ENCODE results near the gene ILK. TPM values are rescaled to one million over a fixed set of nuclear protein-coding genes. Genes with fewer than 3 reads are reported as not detected.

Gene ILK
- total RNA-seq, 1 donor from 2014 or later = 192 TPM

DNA sequence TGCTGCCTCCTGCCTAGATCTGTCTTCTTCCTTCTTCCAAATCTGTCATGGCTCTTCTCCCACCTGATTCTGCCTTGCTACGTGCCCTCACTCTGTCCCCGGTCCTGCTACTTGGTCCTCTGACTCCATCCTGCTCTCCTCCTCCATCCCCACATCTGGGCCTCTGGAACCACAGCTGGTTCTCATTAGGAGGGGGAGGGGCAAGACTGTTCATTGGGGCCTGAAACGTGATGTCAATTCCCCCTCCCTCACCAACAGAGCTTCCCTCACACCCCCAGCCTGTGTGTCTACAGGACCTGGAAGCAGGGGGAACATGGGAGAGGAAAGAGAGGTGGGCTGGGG, 43.0 kb downstream of the ILK start:
- H3K36me3 ChIP-seq = no peaks in the 10 kb centered on the region
- DNase-seq = peak; percentile 54
- intact Hi-C loops (cut with micrococcal nuclease) = no loop called here
- no peaks in the 10 kb centered on the region for H3K27me3 ChIP-seq (ENCODE audit: low read depth)
- peak overlapping the region; percentile 89 for H3K27ac ChIP-seq (replicated peaks)
- no peaks in the 10 kb centered on the region for H3K9me3 ChIP-seq (replicated peaks)
- TF ChIP-seq, protein P1, sequence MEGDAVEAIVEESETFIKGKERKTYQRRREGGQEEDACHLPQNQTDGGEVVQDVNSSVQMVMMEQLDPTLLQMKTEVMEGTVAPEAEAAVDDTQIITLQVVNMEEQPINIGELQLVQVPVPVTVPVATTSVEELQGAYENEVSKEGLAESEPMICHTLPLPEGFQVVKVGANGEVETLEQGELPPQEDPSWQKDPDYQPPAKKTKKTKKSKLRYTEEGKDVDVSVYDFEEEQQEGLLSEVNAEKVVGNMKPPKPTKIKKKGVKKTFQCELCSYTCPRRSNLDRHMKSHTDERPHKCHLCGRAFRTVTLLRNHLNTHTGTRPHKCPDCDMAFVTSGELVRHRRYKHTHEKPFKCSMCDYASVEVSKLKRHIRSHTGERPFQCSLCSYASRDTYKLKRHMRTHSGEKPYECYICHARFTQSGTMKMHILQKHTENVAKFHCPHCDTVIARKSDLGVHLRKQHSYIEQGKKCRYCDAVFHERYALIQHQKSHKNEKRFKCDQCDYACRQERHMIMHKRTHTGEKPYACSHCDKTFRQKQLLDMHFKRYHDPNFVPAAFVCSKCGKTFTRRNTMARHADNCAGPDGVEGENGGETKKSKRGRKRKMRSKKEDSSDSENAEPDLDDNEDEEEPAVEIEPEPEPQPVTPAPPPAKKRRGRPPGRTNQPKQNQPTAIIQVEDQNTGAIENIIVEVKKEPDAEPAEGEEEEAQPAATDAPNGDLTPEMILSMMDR (IDR thresholded peaks at IDR 0.05; ENCODE audit: borderline replicate concordance) = no peak
- H3K4me1 ChIP-seq = peaks cover 72% of the 10 kb centered on the region
- peak overlapping the region; percentile 29 for H3K4me3 ChIP-seq

DNA sequence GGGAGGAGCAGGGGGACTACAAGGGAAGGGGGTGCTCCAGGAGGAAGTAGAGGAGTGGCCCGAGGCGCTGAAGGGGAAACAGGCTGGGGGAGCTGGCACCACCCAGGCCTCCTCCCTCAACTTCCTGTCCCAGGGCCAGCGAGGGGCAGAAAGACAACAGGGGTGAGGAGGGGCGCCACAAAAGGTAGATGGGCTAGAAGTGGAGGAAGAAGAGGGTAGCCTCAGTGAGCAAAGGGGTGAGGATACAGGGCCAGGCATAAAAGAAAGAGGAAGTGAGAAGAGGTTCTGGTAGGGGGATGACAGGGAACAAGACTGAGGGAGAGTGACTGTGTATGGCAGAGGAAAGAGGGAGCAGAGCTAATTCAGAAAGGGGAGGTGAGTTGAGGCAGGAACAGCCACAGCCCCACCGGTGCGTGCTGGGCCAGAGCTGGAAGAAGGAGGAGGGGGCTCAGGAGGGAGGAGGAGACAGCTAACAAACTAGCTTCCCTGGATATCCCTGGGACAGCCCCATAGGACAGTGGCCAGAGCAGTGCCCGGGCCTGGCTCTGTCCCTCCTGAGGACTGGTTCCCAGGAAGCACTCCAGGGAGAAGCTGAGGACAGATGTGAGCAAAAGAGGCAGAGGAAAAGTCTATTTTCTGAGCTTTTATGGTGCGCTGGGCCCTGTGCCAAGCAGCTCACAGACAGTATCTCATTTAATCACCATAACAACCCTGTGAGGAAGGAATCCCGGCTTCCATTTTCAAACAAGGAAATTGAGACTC, 43.5 kb downstream of the ILK start:
- intact Hi-C loops (cut with micrococcal nuclease) = no loop called here
- peak overlapping the region; percentile 29 for H3K4me3 ChIP-seq
- TF ChIP-seq, protein P1 (IDR thresholded peaks at IDR 0.05; ENCODE audit: borderline replicate concordance) = no peak
- no peaks in the 10 kb centered on the region for H3K27me3 ChIP-seq (ENCODE audit: low read depth)
- no peaks in the 10 kb centered on the region for H3K36me3 ChIP-seq
- H3K4me1 ChIP-seq = peaks cover 72% of the 10 kb centered on the region
- peak overlapping the region; percentile 89 for H3K27ac ChIP-seq (replicated peaks)
- H3K9me3 ChIP-seq (replicated peaks) = no peaks in the 10 kb centered on the region
- DNase-seq = peak; percentile 64

DNA sequence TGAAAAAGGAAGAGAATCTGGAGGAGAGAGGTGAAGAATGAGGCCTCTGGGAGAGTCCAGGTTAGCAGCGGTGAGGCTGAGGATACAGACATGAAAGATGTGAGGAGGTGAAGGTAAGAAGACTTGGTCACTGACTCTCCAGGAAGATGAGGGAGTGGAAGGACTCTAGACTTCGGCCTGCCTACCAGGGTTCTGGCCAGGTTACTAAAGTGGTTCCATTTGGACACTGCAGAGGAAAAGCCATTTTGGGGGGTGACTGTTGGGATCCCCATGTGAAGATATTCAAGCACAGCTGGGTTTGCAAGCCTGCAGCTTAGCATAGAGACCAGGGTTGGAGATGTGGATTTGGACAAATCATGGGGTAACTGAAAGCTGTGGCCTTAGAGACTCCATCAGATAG, 44.3 kb downstream of the ILK start:
- intact Hi-C loops (cut with micrococcal nuclease) = no loop called here
- peak overlapping the region; percentile 89 for H3K27ac ChIP-seq (replicated peaks)

DNA sequence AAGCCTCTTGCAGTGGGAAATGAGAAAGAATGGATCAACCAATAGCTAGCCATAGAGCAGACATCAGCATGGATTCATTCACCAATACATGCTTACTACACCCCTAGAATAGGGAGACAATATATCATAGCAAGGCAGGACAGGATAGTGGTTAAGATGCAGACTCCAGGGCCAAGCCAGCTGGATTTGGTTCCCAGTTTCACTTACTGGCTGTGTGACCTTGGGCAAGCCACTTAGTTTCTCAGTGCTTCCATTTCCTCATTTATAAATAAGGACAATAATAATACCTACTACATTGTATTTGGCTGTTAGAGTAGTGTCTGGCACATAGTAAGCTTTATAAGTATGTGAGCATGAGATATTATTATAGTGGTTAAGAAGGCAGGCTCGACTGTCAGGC, 44.9 kb downstream of the ILK start:
- H3K36me3 ChIP-seq = no peaks in the 10 kb centered on the region
- no peak for DNase-seq
- H3K4me1 ChIP-seq = peaks cover 68% of the 10 kb centered on the region
- no peak overlapping the region for H3K4me3 ChIP-seq
- peak overlapping the region; percentile 89 for H3K27ac ChIP-seq (replicated peaks)
- no peaks in the 10 kb centered on the region for H3K27me3 ChIP-seq (ENCODE audit: low read depth)
- no peaks in the 10 kb centered on the region for H3K9me3 ChIP-seq (replicated peaks)
- intact Hi-C loops (cut with micrococcal nuclease) = no loop called here
- TF ChIP-seq, protein P1 (IDR thresholded peaks at IDR 0.05; ENCODE audit: borderline replicate concordance) = no peak

More for the DNA sequence above, 44.3 kb downstream of the ILK start:
- no peak for DNase-seq
- TF ChIP-seq, protein P1 (IDR thresholded peaks at IDR 0.05; ENCODE audit: borderline replicate concordance) = no peak
- Histone ChIP-seq H3K36me3 (no peaks in the 10 kb centered on the region), H3K4me3 (no peak overlapping the region), H3K4me1 (peaks cover 72% of the 10 kb centered on the region), H3K27me3 (ENCODE audit: low read depth) (no peaks in the 10 kb centered on the region), H3K9me3 (replicated peaks) (no peaks in the 10 kb centered on the region)

DNA sequence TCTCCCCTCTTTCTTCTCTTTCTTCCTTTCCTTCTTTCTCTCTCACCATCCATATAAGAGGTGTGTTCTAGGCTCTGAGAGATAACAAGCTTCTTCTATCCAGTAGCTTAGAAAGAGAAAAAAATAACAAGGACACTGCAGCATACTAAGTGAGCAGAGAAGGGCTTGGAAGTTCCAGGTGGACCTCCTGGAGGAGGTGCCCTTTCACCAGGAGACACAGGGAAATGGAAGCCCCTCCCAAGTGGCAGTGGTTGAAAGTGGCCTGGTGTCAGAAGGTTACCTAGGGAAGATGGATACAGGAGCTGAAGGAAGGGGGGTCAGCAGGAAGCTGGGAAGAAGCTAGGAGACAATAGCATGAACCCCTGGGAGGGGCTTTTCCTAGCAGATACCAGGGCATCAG, 46.5 kb downstream of the ILK start:
- TF ChIP-seq, protein P1 (IDR thresholded peaks at IDR 0.05; ENCODE audit: borderline replicate concordance) = no peak
- no peaks in the 10 kb centered on the region for H3K36me3 ChIP-seq
- peak overlapping the region; percentile 1 for H3K27ac ChIP-seq (replicated peaks)
- no peak overlapping the region for H3K4me3 ChIP-seq
- H3K9me3 ChIP-seq (replicated peaks) = no peaks in the 10 kb centered on the region
- H3K4me1 ChIP-seq = peaks cover 82% of the 10 kb centered on the region
- no peak for DNase-seq
- intact Hi-C loops (cut with micrococcal nuclease) = no loop called here
- no peaks in the 10 kb centered on the region for H3K27me3 ChIP-seq (ENCODE audit: low read depth)
